A172 (cell line): Measurements from ENCODE around the gene MGAT5. TPM values are rescaled to one million over a fixed set of nuclear protein-coding genes. Genes with fewer than 3 reads are reported as not detected.
"Not testable (repeated sequence)": the region's sequence is repeated elsewhere in the genome, so short reads cannot be mapped to it uniquely, and the experiment has no call there.

ENCODE experiments used
- DNase-seq: peaks from one replicate; pipeline ENCODE4 v3.0.0-alpha.2; 2015; ENCODE audit warnings: low spot score
- total RNA-seq: library from RNA; depleted of rRNA; stranded (reverse); fragments of >200 nt; shearing (Covaris generic); gene quantifications from 2 replicates; pipeline ENCODE4 v1.2.3, GENCODE V29; 2014

MGAT5 gene
- total RNA-seq, 1 experiment from 2014 or later, result 31.8 TPM

DNA sequence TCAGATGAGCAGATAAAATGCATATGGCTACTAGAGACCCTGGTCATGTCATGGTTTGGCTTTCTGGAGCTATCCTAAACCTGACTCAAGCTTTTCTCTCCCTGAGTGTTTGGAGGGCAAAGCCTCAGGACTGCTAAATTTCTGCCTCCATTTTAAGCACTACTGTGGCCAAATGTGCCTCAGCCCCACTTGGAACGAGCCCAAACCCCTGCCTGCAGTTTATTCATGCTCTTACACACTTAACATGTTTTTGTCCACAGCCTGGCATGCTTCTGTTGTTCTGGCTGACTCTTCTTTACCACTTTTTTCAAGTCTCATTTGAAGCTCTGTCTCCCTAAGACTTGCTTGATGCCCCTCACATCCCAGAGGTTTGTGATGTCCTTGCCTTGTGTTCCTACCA, 24.7 kb downstream of the MGAT5 start:
- DNase-seq, result no peak

DNA sequence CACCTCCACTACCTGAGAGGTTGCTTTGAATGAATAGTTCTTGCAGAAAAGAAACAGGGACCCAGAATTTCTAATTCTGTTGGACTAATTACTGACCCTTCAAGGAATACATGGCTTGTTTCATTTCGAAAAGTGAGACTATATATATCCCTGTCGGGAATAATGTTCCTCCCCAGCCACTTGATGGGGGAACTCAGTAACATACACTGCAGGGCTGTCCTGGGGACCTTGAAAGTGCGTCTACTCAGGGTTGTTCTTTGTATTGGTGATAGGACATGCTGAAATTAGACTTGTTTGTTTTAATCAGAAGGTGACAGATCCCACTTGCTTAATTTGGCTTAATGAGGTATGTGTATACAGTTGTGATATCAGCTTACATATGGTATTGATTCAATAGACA, 25.5 kb downstream of the MGAT5 start:
- no peak for DNase-seq

DNA sequence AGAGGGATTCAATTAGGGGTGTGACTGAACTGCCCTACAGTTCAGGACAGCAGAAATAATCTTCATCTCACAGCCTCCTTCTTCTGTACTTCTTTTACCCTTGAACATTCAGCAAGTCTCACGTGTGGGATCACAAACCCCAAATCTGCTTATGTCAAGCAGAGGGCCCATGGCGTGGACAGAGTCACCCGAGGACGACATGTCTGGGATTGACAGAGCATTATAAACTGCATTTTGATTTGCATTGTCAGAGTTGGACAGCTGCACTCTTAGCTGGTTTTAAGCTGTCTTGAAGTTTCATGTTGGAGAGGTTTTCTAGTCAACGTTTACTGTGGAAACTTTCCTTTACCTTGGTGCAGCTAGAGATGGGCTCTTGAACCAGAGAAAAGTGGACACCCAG, 26.4 kb downstream of the MGAT5 start:
- no peak for DNase-seq

DNA sequence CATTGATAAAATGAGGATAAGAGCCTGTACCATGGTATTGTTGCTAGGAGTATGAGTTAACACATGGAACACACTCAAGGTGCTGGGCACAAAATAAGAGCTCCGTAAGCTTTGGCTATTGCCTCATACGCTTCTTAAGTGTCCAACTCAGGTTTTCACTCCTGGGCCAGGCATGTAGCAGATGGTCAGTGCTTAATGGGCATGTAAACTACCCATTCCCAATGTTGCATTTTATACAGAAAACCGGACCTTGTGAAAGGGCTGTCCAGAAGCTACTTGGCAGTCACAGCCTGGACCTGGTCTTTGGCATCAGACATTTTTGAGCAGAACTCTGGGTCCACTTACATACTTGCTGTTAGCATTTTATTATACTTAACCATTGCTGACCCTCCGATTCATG, 26.9 kb downstream of the MGAT5 start:
- DNase-seq, result no peak

DNA sequence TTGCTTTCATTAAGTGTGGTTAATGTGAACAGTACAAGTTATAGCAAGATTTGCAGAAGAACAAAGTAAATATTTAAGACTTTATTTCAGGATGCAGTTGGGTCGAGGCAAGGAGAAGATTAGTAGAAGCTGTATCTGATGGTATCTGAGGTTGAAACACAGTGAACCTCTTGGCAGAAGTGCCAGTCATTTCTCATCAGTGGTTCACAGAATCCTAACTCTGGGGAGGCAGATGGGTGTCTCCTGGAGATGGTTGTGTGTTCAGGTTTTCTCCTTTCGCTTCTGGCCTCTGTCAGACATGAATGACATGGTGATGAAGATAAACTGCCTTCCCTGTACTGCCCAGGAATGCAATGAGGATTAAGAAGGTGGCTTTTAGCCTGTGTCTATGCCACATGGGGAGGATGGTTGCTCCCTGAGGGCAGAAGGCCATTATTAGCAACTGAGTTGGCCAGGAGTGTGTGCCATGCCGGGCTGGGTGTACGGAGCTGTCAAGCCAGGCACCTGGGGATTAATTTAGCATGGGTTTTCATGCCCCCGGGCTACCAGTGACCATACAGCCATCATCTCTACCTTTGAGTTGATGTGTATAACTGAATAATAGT, 28.0 kb downstream of the MGAT5 start:
- DNase-seq, result no peak

DNA sequence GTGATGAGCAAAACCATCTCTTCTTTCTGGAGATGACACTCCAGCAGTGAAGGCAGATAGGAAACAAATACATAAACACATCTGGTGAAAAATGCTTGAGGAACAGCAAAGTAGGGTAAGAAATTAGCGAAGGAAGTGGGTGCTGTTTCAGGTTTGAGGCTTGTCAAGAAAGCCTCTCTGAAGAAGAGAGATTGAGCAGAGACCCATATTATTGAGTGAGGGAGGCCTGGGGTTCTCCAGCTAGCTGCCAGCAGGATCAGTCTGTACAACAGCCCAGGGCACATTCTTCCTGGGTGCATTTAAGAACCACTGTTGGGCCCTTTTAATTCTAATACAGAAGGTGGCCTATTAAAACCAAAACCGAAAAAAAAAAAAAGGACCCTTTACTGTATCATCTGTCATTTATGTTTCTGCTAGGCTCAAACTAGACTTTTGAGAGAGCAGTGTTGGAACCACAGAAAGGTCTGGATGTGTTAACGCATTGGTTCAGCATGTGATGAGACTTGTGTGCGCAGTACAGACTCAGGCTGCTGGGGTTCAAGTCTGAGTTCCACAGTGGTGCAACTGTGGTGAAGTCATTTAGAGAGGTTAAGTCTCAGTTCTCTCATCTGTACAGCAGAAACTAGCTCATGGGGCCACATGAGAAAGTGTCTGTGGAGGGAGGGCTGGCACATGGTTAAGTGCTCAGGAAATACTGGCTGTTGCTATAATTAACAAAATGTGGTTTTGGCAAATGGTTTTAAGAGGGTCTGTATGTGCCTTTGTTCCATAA, 28.9 kb downstream of the MGAT5 start:
- no peak for DNase-seq

DNA sequence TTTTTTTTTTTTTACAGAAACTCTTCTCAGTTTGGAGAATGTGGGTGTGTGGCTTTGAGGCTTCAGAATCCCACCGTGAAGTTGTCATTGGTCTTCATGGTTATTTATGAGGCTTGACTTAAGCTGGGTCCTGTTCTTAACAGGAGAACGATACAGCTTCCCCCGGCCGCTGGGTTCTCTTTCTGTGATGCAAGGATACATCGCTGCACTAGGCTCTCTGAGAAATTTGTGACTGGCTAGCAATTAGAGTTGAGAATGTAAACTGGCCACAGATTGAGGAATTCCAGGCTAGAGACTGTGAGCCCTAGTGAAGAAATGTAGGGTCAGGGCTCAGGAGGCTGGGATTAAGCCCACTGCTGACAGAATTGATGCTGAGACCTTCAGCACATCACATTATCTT, 29.8 kb downstream of the MGAT5 start:
- DNase-seq, result no peak

DNA sequence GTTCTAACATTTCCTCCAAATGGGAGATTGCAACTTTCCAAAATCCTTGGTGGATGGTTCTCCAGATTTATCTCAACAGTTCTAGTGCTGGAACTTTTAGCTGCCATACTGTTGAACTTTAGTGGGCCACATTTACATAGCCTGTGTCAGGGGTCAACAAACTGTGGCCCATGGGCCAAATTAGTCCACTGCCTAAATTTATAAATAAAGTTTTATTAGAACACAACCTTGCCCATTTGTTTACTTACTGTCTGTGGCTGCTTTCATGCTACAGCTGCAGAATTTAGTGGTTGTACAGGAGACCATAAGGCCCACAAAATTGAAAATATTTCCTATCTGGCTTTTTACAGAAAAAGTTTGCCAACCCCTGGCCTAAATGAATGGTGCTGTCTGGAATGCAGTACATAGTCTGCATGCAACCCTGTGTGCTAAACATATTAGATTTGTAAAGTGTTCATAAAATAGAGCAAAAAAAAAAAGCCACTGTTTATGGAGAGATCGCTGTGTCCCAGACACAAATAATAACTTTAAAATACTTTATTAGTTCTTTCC, 30.3 kb downstream of the MGAT5 start:
- DNase-seq, result no peak

DNA sequence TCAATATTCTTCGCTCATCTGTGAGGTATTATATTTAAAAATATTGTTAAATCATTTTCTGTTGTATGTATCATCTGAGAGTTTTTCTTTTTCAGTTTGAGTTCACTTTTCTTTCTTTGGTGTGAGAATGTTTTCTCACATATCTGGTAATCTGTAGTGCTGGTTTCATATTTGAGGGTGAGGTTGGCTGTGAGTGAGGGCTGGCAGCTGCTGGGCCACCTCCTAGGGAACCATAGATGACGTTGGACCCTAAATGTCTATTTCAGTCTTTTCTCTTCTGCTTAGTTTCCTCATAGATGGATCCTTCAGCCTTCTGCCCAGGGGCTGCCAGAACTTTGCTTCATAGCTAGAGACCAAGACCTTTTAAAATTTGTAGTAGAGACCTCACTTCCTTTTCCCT, 33.5 kb downstream of the MGAT5 start:
- DNase-seq, result no peak

DNA sequence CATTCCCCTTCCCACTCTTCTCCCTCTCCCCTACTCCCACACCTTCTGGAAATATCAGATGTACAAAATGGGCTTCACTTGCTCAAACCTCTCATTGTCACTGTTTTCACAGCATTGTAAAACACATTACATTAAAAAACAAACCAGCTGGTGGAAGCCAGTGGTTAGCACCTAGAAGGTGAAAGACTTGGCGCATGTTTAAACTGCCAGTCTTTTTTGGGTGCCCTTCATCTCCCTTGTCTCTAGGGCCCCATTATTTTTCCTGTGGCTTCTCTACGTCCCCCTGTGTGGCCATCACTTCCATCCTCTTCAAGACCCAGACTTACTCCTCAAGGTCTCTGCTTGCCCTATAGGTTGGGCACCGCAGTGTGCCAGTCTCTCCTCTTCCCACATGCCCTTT, 34.9 kb downstream of the MGAT5 start:
- no peak for DNase-seq

DNA sequence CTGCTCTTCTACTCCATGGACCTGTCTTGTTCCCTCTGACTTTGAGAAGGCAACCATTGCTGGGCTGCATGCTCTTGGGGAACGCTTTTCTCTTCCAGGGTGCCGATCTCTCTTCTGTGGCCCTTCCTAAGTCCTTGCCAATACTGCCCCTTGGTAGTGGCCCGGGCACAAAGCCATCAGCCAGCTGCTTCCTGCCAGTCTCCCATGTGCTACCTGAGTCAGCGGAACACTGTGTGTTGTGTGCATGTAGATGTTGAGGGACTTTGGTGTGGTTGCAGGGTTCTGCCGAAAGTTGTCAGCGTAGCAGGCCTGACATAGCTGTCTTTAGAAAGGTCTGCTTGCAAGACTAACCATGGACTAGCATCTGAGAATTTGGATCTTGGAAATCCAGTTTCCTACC, 35.4 kb downstream of the MGAT5 start:
- DNase-seq, result no peak

DNA sequence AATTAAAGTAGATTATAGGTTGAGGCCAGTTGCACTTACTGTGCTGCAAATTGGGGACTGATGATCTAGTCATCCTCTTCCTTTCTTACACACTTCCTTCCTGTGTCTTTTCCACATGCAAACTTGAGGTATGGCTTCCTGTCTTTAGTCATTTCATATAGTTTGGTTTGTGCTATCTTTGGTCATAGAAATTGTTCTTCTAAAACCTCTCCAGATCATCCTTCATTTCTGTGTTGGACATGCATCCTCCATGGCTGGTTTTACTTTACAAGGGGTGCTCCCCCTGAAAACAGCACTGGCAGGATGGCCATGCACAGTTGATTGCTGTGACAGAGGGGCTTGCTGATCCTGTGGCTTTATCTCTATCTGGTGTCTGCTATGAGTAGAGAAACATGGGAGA, 36.5 kb downstream of the MGAT5 start:
- no peak for DNase-seq

DNA sequence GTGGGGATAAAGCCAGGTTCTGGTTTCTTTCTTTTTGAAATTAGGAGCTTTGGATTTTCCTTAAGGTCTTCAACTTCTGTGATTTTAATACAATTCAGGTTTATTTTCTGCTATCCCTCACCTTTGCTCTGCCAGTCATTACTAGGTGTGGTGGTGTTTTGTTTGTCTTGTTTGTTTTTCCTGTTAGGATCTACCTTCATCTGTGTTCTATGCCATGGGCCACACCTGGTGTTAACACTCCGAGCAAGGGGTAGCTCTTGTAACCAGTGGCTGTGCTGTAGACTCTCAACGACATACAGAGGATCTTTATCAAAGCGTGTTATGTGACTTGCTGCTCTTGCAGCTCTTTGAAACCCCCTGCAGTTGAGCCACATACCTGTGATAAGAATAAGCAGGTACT, 38.6 kb downstream of the MGAT5 start:
- no peak for DNase-seq

DNA sequence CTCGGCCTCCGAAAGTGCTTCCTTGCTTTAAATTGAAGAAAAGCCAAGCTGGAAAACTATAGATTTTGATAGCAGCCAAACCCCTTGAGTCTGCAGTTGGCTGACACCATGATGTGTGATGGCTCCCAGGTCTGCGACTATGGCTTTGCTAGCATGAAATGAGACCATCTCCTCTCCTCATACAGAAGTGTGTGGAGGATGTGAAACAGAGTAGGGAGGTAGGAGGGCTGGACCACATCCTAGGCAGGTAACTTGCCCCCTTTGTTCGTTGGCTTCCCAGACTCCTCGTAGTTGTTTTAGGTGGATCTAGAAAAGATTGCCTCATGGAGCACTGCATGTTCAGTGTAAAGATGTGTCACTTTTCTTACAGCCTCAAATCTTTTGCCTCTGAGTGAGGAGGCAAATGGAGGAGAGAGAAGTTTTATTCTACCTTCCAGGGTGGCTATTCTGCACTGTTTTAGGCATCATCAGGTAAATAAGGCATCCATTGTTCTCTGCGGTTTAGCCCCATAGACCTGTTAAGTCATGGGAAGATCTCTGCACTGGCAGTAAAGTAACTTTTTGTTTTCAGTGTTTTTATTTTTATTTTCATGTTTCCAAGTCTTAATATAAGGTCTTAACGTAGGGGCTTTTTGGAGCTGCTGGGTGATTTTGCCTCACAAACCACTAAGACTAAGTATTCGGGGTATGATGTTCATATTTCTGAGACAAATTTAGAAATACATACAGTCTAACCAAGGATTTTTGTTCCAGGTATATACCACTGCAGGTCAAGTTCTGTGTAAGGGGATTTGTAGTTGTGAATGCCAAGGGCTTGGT, 40.1 kb downstream of the MGAT5 start:
- no peak for DNase-seq

DNA sequence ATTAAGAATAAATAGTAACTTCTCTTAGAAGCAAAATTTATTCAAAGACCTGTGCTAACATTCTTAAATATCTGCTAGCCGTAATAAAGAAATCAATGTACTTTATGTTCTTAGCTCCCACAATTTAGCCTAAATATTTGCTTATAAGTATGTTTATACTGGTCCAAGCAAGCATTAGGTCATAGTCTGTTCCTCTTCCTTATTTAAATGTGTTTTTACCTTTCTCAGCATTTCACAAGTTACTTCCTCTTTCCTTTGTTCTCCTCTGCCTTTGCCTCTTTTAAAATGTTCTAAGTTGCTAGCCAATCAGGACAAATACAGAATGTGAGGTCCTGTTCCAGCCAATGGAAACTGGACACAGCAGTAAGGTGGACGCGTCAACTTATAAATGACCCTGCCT, 40.7 kb downstream of the MGAT5 start:
- not testable (repeated sequence) for DNase-seq

DNA sequence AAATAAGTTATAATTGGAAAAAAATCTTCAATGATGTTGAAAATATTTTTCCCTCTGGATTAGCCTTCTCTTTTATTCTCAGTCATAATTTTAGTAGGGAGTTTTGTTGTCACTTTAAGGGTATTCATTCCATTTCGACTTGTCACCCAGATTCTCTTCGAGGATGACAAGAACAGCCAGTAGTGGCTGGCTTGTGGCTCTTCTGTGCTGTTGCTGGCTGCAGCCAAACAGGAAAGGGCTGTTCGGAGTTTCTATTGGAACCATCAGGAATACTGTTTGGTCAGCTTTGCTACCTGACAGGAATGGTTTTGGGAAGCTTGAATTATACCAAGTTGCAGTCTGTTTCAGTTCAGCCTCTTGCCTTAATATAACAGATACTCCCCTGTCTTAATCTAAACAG, 41.6 kb downstream of the MGAT5 start:
- no peak for DNase-seq

DNA sequence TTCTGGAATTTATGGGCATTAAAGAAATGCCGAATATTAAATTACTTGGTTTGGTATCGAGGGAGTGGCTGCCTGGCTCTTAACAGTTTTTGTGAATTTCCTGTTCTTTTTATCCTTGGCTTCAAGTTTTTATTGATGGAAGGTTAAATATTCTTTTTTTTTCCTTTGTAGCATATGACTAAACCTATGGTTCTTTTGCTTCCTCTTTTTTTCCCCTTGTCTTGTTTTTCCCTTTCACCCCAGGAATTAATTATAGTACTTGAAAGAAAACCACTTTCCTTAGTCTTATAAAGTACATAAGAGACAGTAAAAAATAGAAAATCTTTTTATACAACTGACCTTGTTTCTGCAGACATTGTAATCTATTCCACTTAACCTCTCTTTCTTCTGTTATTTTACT, 42.4 kb downstream of the MGAT5 start:
- DNase-seq, result no peak

DNA sequence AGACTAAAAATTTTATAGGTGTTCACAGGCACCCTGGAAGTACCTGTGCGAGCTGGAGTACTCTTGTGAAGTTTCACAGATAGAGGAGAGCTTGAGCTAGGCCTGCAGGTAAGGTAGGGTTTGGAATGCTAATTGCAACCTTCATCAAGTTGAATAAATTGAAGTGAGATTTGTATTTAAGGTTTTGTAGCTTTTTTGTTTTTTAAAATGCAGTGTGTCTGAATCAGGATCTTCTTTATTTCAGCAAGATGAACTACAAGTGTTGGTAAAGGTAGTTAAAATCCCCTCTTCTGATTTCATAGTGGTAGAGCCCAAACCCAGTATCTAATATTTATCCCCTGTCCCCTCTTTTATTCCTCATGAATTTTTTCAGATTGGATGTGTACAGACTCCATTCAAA, 45.5 kb downstream of the MGAT5 start:
- DNase-seq, result no peak

DNA sequence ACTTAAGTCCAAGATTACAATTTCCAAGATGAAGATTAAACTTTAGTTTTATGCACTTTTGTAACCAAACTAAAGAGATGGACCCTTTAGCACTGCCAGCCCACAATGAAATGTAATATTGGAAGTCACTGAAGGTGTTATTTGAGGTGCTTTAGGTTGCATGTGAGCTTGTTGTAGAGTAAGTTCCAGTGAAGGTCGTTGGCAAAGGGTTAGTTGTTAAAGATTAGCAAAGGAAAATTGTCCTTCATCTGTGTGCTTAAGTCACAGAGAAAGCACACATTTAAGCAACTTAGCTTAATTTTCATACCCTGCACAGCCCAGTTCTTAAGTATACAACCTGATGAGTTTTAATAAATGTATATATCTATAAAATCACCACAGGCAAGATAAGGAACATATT, 46.7 kb downstream of the MGAT5 start:
- no peak for DNase-seq

DNA sequence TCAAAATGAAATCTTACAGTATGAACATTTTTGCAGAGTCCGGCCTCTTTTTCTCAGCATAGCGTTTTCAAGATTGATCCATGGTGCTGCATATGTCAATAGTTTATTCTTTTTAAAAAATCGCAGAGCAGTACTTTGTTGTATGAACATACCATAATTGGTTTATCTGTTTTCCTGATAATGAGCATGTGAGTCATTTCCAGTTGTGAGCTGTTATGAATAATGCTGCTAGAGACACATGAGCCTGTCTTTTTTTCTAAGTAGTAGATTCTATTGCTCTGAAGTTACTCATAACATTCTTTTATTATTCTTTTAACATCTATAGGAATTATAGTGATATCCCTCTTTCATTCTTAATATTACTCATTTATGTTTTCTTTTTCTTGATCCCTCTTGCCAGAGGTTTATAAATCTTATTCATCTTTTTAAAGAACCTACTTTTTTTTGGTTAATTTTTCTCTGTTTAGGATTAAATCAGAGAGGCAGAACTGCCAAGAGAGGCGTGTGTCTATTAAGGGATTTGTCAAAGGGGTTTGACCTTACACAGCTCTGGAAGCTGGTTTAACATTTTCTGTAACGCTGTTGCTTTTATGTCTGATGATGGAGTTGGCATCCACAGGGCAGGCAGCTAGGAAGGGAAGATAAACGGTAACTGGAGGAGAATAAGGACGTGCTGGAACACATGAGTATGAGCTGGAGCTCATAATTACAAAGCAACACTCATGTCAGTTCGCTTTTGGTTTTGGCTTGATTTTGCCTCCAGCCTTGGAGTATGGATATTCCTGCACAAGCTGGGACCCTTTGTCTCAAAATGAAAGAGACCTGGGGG, 47.4 kb downstream of the MGAT5 start:
- DNase-seq, result peak; percentile 34

DNA sequence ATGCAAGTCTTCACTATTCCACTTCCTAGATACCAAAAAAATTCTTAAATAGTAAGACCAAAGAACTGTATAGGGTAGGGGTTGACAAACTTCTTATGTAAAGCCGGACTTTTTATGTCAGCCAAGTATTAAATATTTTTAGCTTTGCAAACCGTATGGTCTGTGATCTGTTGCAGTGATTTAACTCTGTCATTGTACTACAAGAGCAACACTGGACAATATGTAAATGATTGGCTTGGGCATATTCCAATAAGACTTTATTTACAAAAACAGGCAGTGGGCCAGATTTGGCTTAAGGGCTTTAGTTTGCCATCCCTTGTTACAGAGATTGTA, 48.0 kb downstream of the MGAT5 start:
- no peak for DNase-seq
